Skeletal muscle tissue (tissue), 4 donors: ENCODE measurements around the gene C1orf105. TPM values are rescaled to one million over a fixed set of nuclear protein-coding genes. Genes with fewer than 3 reads are reported as not detected.

Experiments used
- H3K27ac ChIP-seq: one replicate; pipeline ENCODE4 v1.7.0; 2013; ENCODE audit warnings: mild to moderate bottlenecking, low read depth, low read length, inconsistent platforms
- H3K27me3 ChIP-seq, 3 donors: one replicate each; pipeline ENCODE4 v1.7.0; 2013; ENCODE audit warnings: low read length in 3 of 3; ENCODE audit not compliant: control insufficient read depth in 3 of 3, insufficient read depth in 3 of 3
- H3K36me3 ChIP-seq, 3 donors: one replicate each; pipeline ENCODE4 v1.7.0; 2013; ENCODE audit warnings: low read length in 3 of 3; ENCODE audit not compliant: control insufficient read depth in 3 of 3, insufficient read depth in 3 of 3
- H3K4me1 ChIP-seq, 3 donors: one replicate each; pipeline ENCODE4 v1.7.0; 2013; ENCODE audit warnings: low read length in 3 of 3, mild to moderate bottlenecking in 3 of 3; ENCODE audit not compliant: control insufficient read depth in 3 of 3, insufficient read depth in 3 of 3
- H3K4me3 ChIP-seq, 3 donors: one replicate each; pipeline ENCODE4 v1.7.0; 2013; ENCODE audit warnings: low read length in 3 of 3
- H3K9ac ChIP-seq, 3 donors: one replicate each; pipeline ENCODE4 v1.7.0; 2013; ENCODE audit warnings: low read length in 3 of 3, mild to moderate bottlenecking in 3 of 3, moderate library complexity in 2 of 3, low read depth in 1 of 3
- H3K9me3 ChIP-seq, 3 donors: one replicate each; pipeline ENCODE4 v1.7.0; 2013; ENCODE audit warnings: low read length in 3 of 3; ENCODE audit not compliant: control insufficient read depth in 3 of 3
- total RNA-seq: library from RNA; depleted of rRNA; stranded (reverse); fragments of >200 nt; gene quantifications from one replicate; pipeline ENCODE4 v1.2.3, GENCODE V29; 2014
- donor health status: Osteomylitis.

C1orf105 gene
- total RNA-seq, 1 donor from 2014 or later: 44.4 TPM

GRCh38 chr1:172477741-172478140, 57.3 kb downstream of the C1orf105 start:
- H3K27me3 ChIP-seq: no peaks in the 10 kb centered on the region
- H3K9ac ChIP-seq: no peak overlapping the region
- no peaks in the 10 kb centered on the region for H3K36me3 ChIP-seq
- no peaks in the 10 kb centered on the region for H3K4me1 ChIP-seq
- H3K27ac ChIP-seq: no peak overlapping the region
- no peaks in the 10 kb centered on the region for H3K9me3 ChIP-seq
- no peak overlapping the region for H3K4me3 ChIP-seq

GRCh38 chr1:172478485-172478884, 58.0 kb downstream of the C1orf105 start:
- H3K36me3 ChIP-seq: no peaks in the 10 kb centered on the region
- H3K4me1 ChIP-seq: no peaks in the 10 kb centered on the region
- no peak overlapping the region for H3K27ac ChIP-seq
- H3K27me3 ChIP-seq: no peaks in the 10 kb centered on the region
- H3K4me3 ChIP-seq: no peak overlapping the region
- no peak overlapping the region for H3K9ac ChIP-seq
- H3K9me3 ChIP-seq: no peaks in the 10 kb centered on the region

GRCh38 chr1:172480431-172480830, 59.9 kb downstream of the C1orf105 start:
- no peaks in the 10 kb centered on the region for H3K4me1 ChIP-seq
- no peak overlapping the region for H3K27ac ChIP-seq
- H3K9me3 ChIP-seq: no peaks in the 10 kb centered on the region
- H3K27me3 ChIP-seq: no peaks in the 10 kb centered on the region
- H3K36me3 ChIP-seq: no peaks in the 10 kb centered on the region
- H3K4me3 ChIP-seq: no peak overlapping the region
- H3K9ac ChIP-seq: no peak overlapping the region

- Histone ChIP-seq H3K4me1 (no peaks in the 10 kb centered on the region), H3K4me3 (no peak overlapping the region), H3K9me3 (no peaks in the 10 kb centered on the region), H3K9ac (no peak overlapping the region), H3K36me3 (no peaks in the 10 kb centered on the region), H3K27ac (no peak overlapping the region), H3K27me3 (peaks cover 0 to 2% (median 0%) of the 10 kb centered on the region in 3 donors)
These were observed 61.6 kb downstream of the C1orf105 start for GRCh38 chr1:172482044-172482443.

GRCh38 chr1:172483448-172483847, 63.0 kb downstream of the C1orf105 start:
- H3K27me3 ChIP-seq: peaks cover 3 to 4% (median 3%) of the 10 kb centered on the region in 3 donors
- no peaks in the 10 kb centered on the region for H3K36me3 ChIP-seq
- no peak overlapping the region for H3K9ac ChIP-seq
- no peak overlapping the region for H3K4me3 ChIP-seq
- H3K4me1 ChIP-seq: no peaks in the 10 kb centered on the region
- H3K9me3 ChIP-seq: no peaks in the 10 kb centered on the region
- no peak overlapping the region for H3K27ac ChIP-seq

- H3K27ac ChIP-seq: no peak overlapping the region
- no peak overlapping the region for H3K4me3 ChIP-seq
- H3K4me1 ChIP-seq: no peaks in the 10 kb centered on the region
- no peaks in the 10 kb centered on the region for H3K36me3 ChIP-seq
- H3K9me3 ChIP-seq: no peaks in the 10 kb centered on the region
- peaks cover 3 to 6% (median 3%) of the 10 kb centered on the region in 3 donors for H3K27me3 ChIP-seq
- no peak overlapping the region for H3K9ac ChIP-seq
These were observed 63.8 kb downstream of the C1orf105 start for GRCh38 chr1:172484252-172484651.

- H3K4me1 ChIP-seq: no peaks in the 10 kb centered on the region
- no peaks in the 10 kb centered on the region for H3K9me3 ChIP-seq
- H3K27me3 ChIP-seq: peaks cover 3 to 7% (median 3%) of the 10 kb centered on the region in 3 donors
- H3K27ac ChIP-seq: no peak overlapping the region
- H3K36me3 ChIP-seq: no peaks in the 10 kb centered on the region
- no peak overlapping the region for H3K9ac ChIP-seq
- H3K4me3 ChIP-seq: no peak overlapping the region
These were observed 65.1 kb downstream of the C1orf105 start for GRCh38 chr1:172485626-172486025.

GRCh38 chr1:172486805-172487454, 66.4 kb downstream of the C1orf105 start:
- no peak overlapping the region for H3K27ac ChIP-seq
- H3K9me3 ChIP-seq: no peaks in the 10 kb centered on the region
- no peak overlapping the region for H3K9ac ChIP-seq
- H3K27me3 ChIP-seq: peaks cover 3 to 7% (median 3%) of the 10 kb centered on the region in 3 donors
- no peaks in the 10 kb centered on the region for H3K4me1 ChIP-seq
- H3K4me3 ChIP-seq: no peak overlapping the region
- H3K36me3 ChIP-seq: no peaks in the 10 kb centered on the region

GRCh38 chr1:172487550-172487949, 67.1 kb downstream of the C1orf105 start:
- Histone ChIP-seq H3K9ac (no peak overlapping the region), H3K9me3 (no peaks in the 10 kb centered on the region), H3K4me3 (no peak overlapping the region), H3K36me3 (no peaks in the 10 kb centered on the region), H3K27me3 (peaks cover 3 to 7% (median 3%) of the 10 kb centered on the region in 3 donors), H3K27ac (no peak overlapping the region), H3K4me1 (no peaks in the 10 kb centered on the region)

- Histone ChIP-seq H3K9ac (no peak overlapping the region), H3K27ac (no peak overlapping the region), H3K9me3 (no peaks in the 10 kb centered on the region), H3K4me3 (no peak overlapping the region), H3K36me3 (no peaks in the 10 kb centered on the region), H3K27me3 (peaks cover 3 to 7% (median 3%) of the 10 kb centered on the region in 3 donors), H3K4me1 (no peaks in the 10 kb centered on the region)
These were observed 67.9 kb downstream of the C1orf105 start for GRCh38 chr1:172488393-172488792.
